Measurements from ENCODE around the gene TPSG1.
"Not testable (repeated sequence)": the region's sequence is repeated elsewhere in the genome, so short reads cannot be mapped to it uniquely, and the experiment has no call there.

Gene TPSG1

GRCh38 chr16:1198671-1199346 is 26.3 kb downstream of the TPSG1 start:
- DNase-seq (ENCODE audit: extremely low read depth in 1 of 2, low read depth in 1 of 2), result not testable (repeated sequence)

DNA sequence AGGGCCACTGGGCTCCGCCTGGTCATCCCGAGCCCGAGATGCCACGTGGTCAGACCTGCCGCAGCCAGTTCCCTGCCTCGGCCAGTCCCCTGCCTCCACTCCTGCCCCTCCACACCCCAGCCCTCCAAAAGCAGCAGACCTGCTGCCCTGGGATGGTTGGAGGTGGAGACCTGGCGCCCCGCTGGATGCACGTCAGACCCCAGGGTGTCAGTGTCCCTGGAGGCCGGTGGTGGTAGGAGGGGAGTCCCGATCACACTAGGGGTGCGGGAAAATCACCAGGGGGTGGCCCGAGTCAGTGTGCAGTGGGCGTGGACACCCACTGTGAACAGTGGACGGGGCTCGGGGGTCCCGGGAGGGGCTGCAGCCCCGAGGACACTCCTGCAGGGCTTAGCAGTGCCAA is 26.9 kb downstream of the TPSG1 start:
- DNase-seq (ENCODE audit: extremely low read depth in 1 of 2, low read depth in 1 of 2), result no peak

DNA sequence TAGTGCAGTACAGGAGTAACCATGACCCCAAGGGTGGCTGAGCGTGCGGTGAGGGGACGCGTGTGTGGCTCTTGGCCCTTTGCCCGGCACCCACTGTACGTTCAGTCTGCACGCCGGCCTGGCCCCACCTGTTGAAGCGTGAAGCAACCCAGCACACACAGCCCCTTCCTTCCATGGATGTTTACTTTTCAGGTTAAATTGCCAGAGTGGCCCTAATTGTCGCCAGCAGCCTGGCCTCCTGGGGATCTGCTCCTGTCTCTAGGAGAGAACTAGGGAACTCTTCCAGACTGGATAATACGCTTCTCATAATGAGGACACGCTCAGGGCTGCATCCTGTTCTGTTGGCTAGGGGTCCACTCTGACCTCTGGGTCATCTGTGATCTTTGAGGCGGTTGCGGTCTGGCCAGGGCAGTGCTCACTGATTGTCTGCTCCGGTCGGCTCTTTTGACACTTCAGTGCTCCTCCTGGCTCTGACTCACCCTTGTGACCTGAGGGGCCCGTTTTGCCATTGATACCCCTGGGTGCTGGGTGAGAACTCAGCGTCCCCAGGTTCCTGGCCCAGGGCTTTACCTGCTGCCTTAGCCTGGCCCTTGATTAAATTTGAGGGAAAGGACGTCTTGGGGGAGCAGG is 27.7 kb downstream of the TPSG1 start:
- no peak for DNase-seq (ENCODE audit: extremely low read depth in 1 of 2, low read depth in 1 of 2)

DNA sequence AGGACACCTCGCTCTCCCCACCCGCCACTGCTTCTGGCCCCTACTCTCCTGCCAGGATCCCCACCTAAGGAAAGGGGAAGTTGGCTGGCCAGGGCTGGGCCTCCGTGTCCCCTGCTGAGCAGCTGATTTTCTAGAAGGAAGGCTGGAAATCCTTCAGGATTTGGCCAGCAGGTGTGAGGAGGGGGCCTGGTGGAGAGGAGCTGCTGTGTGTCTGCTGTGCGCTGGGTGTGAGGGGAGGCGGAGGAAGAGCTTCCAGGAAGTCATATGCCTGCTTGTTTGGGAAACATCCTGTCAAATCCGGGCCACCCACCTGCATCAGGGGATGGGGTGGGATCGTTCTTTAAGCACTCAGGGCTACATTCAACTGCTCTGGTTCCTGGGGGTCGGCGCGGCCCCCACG is 28.6 kb downstream of the TPSG1 start:
- DNase-seq (ENCODE audit: extremely low read depth in 1 of 2, low read depth in 1 of 2), result no peak

- DNase-seq (ENCODE audit: extremely low read depth in 1 of 2, low read depth in 1 of 2), result no peak
Measured at GRCh38 chr16:1195393-1195666, 29.7 kb downstream of the TPSG1 start.

- DNase-seq (ENCODE audit: extremely low read depth in 1 of 2, low read depth in 1 of 2), result peak in 1 of 2 donors; percentile 10
Measured at GRCh38 chr16:1194665-1195392, 30.2 kb downstream of the TPSG1 start.

- no peak for DNase-seq (ENCODE audit: extremely low read depth in 1 of 2, low read depth in 1 of 2)
Measured at GRCh38 chr16:1193825-1194581, 31.1 kb downstream of the TPSG1 start.

DNA sequence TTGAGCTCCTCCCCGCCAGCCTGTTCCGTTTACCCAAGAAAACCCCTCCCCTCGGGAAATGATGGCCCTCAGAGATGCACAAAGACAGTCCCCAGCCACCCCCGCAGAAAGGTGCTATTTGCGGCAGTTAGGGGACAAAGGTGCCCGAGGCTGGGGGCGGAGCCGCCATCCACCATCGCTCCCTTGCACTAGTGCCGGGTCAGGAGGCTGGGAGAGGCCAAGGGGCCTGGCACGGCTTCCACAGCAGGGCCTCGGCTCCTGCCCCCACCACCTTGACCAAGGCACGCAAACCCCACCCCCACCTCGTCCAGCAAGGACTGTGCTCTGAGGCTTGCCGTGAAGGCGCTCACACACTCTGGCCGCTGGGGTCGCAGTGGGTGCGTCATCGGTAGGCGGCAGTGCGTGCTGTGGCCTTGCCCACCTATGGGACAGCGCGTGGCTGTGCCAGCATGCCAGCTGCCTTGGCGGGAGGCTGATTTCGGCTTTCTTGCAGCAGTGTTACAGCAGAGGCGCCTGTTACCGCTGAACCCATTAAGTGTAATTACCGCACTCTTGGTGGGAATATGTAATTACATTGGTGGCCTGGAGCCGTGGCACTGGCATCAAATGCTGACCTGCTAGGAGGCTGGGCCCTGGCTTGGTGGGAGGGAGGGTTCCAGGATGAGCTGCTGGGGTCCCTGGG is 31.8 kb downstream of the TPSG1 start:
- DNase-seq (ENCODE audit: extremely low read depth in 1 of 2, low read depth in 1 of 2), result no peak

DNA sequence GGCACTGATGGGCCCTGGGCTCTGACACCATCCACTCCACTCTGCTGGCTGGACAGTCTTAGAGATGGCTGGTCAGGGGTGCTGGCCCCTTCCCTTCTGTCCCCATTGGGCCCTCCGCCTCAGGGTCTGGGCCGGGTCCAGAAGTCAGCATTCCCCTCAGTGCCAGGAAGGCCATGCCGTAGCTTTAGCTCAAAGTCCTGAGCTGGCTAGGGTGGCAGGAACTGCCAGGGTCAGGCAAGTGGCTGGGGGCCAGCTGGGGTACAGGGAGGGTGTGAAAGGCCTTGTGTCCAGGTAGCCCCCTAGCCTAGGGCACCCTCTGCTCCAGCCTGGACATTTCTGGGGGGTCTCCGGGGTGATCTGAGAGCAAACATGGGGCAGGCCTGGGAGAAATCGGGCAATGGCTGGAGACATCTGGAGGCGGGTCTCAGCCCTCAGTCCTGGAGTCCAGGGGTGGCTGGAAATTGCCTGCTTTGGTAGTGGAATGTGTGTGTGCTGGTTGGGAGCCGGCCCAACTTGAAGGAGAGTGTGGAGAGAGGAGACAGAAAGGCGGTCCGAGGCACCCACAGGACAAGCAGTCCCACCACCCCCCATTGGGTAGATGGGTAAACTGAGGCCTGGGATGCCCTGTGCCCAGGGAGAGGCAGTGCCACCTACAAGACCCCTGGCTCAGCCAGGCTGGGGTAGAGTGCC is 32.5 kb downstream of the TPSG1 start:
- DNase-seq (ENCODE audit: extremely low read depth in 1 of 2, low read depth in 1 of 2), result no peak

DNA sequence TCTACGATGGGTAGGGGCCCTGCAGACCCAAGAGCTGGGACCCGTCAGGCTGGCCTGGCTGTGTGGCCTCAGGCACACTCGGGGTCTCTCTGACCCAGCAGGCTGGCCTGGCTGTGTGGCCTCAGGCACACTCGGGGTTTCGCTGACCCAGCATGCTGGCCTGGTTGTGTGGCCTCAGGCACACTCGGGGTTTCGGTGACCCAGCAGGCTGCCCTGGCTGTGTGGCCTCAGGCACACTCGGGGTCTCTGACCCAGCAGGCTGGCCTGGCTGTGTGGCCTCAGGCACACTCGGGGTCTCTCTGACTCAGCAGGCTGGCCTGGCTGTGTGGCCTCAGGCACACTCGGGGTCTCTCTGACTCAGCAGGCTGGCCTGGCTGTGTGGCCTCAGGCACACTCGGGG is 34.3 kb downstream of the TPSG1 start:
- DNase-seq (ENCODE audit: extremely low read depth in 1 of 2, low read depth in 1 of 2), result not testable (repeated sequence)

DNA sequence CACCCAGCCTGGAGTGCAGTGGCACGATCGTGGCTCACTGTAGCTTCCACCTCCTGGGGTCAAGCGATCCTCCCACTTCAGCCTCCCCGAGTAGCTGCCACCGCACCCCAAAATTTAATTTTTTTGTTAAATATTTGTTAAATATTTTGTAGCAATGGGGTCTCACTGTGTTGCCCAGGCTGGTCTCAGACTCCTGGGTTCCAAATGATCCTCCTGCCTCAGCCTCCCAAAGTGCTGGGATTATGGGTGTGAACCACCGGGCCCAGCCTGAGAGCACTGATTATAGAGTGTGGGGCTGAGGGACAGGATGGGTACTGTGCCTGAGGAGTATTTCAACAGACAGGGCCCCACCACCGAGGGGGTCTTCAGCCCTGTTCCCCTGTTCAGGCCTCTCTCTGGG is 35.6 kb downstream of the TPSG1 start:
- DNase-seq (ENCODE audit: extremely low read depth in 1 of 2, low read depth in 1 of 2), result no peak

DNA sequence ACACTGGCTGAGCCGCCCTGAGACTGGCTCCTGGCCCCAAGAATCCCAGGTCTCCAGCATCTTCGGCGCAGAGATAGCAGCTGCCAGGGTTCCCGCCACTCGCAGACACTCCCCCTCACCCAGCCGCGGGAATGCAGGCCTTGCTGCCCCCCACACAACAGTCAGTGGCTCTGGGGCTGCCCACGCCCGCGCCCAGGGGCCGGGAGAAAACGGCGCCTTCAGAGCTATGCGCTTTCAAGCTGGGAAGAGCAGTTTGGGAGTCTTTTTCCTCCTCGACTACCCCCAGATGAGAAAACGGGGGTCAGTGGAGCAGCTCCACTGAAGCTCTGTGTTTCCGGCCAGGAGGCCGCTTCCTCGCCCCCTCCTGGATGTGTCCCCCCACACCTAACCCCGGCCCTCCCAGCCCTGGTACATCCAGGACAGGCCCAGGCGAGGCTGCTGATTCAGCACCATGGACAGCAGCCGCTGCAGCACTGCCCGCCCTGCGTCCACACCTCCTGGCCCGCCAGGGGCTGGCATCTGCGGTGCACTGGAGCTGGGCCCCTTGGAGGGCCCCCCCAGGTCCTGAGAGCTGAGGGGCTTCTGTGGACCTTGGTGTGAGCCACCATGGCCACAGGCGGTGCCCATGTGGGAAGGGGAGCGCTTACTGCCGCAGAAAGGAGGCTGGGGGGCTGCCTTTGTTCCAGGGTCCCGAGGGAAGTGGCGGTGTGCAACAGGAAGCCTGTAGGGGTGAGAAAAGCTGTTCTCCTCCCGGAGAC is 36.5 kb downstream of the TPSG1 start:
- peak in 1 of 2 donors; percentile 25 for DNase-seq (ENCODE audit: extremely low read depth in 1 of 2, low read depth in 1 of 2)

- not testable (repeated sequence) for DNase-seq (ENCODE audit: extremely low read depth in 1 of 2, low read depth in 1 of 2)
Measured at GRCh38 chr16:1185460-1186207, 39.4 kb downstream of the TPSG1 start.

DNA sequence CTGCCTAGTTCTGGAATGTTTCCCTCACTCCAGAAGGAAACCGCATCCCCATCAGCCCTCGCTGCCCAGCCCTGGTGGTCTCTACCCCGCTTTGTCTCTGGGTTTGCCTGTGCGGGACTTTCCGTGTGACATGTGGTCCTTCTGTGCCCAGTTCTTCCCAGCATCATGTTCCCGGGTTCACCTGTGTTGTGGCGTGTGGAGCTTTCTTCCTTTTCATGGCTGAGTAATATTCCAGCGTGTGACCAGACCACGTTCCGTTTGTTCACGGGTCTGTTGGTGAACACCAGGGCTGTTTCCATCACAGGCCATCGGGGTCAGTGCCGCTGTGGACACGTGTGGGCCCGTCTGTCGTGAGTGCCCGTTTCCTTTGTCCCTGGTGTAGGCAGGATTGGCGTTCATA is 40.1 kb downstream of the TPSG1 start:
- no peak for DNase-seq (ENCODE audit: extremely low read depth in 1 of 2, low read depth in 1 of 2)

DNA sequence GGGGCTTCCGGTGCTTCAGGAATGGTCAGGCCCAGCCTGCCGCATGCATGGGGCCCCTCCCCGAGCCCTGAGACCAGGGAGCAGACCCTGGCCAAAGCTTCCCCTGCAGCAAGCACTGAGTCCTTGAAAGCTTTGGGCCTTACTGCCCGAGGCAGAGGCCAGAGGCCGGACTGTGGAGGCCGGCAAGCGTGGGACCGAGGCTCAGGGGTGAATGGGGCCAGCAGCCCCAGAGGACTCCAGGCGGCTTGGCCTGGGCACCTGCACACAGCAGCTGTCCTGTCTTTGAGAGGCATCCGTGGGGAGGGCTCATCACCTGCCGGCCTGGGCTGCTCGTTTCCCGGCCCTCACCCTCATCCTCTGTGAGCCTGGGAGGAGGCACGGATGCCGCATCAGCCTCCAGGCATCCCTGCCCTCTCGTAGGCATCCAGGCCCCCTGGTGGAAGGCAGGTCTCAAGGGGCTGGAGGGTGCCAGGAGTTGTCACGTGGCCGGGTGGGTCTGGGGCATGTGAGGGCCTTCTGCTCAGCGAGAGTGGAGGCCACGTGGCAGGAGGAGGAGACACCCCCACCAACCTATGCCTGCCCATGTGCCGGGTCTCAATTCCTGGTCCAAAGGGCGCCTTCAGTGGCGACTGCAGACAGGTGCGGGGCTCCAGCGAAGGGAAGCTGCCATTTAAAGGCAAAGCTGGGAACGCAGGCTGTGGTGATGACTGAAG is 40.8 kb downstream of the TPSG1 start:
- DNase-seq (ENCODE audit: extremely low read depth in 1 of 2, low read depth in 1 of 2), result no peak

- no peak for DNase-seq (ENCODE audit: extremely low read depth in 1 of 2, low read depth in 1 of 2)
Measured at GRCh38 chr16:1182950-1183907, 41.8 kb downstream of the TPSG1 start.

- DNase-seq (ENCODE audit: extremely low read depth in 1 of 2, low read depth in 1 of 2), result no peak
Measured at GRCh38 chr16:1182316-1182671, 42.8 kb downstream of the TPSG1 start.

Measured in activated CD8-positive, alpha-beta memory T cell treated with anti-CD3 and anti-CD28 coated beads for 1 hour (primary cell).